IPS-NIHi7 (cell line): Measurements from ENCODE around the gene POC1A.
A peak's percentile ranks its signal among the peaks of the same experiment; 100 is the strongest.

Experiments used
- DNase-seq: peaks from one replicate; pipeline ENCODE4 v3.0.0; 2012; ENCODE audit warnings: mixed read lengths; ENCODE audit errors: extremely low spot score

POC1A gene

GRCh38 chr3:52154135-52155094, at the start of gene POC1A:
Gene POC1A, minus strand, starts transcription at chr3:52154423. Its CDS starts 51 bp downstream, at chr3:52154372.
- DNase-seq, result peak; percentile 94

GRCh38 chr3:52203701-52204100, 49.5 kb upstream of the POC1A start:
- no peak for DNase-seq

- DNase-seq, result no peak
These were observed 48.3 kb upstream of the POC1A start for GRCh38 chr3:52202384-52203077.

- DNase-seq, result no peak
These were observed 46.9 kb upstream of the POC1A start for GRCh38 chr3:52200981-52201679.

GRCh38 chr3:52198643-52199608, 44.7 kb upstream of the POC1A start:
- DNase-seq, result no peak

GRCh38 chr3:52197842-52198625, 43.8 kb upstream of the POC1A start, which contains the start of gene ALAS1:
Gene ALAS1, plus strand, starts transcription at chr3:52198160. Its CDS starts 1,082 bp downstream, at chr3:52199242.
- peak; percentile 100 for DNase-seq

- DNase-seq, result peak; percentile 42
These were observed 43.2 kb upstream of the POC1A start for GRCh38 chr3:52197499-52197841.

GRCh38 chr3:52196977-52197376, 42.8 kb upstream of the POC1A start:
- no peak for DNase-seq

GRCh38 chr3:52195823-52196331, 41.7 kb upstream of the POC1A start:
- DNase-seq, result no peak

GRCh38 chr3:52195291-52195597, 41.0 kb upstream of the POC1A start:
- no peak for DNase-seq

GRCh38 chr3:52194485-52195290, 40.5 kb upstream of the POC1A start:
- no peak for DNase-seq

- DNase-seq, result no peak
These were observed 38.8 kb upstream of the POC1A start for GRCh38 chr3:52193065-52193464.

- DNase-seq, result no peak
These were observed 37.4 kb upstream of the POC1A start for GRCh38 chr3:52191663-52192062.

GRCh38 chr3:52190294-52191074, 36.3 kb upstream of the POC1A start:
- no peak for DNase-seq

- no peak for DNase-seq
These were observed 34.3 kb upstream of the POC1A start for GRCh38 chr3:52188556-52188955.

GRCh38 chr3:52186729-52187128, 32.5 kb upstream of the POC1A start:
- DNase-seq, result no peak

GRCh38 chr3:52185837-52186236, 31.6 kb upstream of the POC1A start:
- DNase-seq, result no peak

- DNase-seq, result no peak
These were observed 31.1 kb upstream of the POC1A start for GRCh38 chr3:52185311-52185710.

GRCh38 chr3:52184690-52185089, 30.5 kb upstream of the POC1A start:
- DNase-seq, result no peak
